HG03575 (cell line): ENCODE results near the gene OR5H15.

Experiments
- ATAC-seq: cut with Tn5 transposase; IDR thresholded peaks from one replicate; pipeline ENCODE4 v1.9.1; 2021; ENCODE audit not compliant: unreplicated experiment, insufficient number of reproducible peaks, low FRiP score; ENCODE audit errors: extremely low read depth

OR5H15 gene

GRCh38 chr3:98215051-98215450 lies 48.6 kb downstream of the OR5H15 start:
- no peak for ATAC-seq
